ENCODE measurements around the gene SMIM29. TPM values are rescaled to one million over a fixed set of nuclear protein-coding genes. Genes with fewer than 3 reads are reported as not detected.

SMIM29 gene
- total RNA-seq, 1 donor from 2014 or later, result 13.5 TPM

DNA sequence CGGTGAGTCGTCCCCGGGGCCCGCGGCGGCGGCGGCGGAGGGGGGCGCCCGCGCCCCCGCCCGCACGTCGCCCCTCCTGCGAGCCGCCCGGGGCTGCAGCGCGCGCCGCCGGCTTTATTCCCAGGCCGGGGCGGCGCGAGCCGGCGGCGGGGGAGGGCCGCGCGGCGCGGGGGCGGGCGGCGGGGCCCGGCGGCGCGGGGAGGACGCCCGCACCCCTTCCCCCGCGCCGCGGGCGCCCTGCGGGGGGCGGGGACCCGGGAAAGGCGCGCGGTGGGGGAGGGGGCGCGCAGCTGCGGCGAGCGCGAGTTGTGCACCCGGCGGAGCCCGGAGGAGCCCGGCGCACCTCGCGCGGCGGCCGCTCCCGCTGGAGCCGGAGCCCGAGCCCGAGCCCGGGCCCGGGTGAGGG is 11.5 kb downstream of the SMIM29 start:
- TF ChIP-seq, protein P1, sequence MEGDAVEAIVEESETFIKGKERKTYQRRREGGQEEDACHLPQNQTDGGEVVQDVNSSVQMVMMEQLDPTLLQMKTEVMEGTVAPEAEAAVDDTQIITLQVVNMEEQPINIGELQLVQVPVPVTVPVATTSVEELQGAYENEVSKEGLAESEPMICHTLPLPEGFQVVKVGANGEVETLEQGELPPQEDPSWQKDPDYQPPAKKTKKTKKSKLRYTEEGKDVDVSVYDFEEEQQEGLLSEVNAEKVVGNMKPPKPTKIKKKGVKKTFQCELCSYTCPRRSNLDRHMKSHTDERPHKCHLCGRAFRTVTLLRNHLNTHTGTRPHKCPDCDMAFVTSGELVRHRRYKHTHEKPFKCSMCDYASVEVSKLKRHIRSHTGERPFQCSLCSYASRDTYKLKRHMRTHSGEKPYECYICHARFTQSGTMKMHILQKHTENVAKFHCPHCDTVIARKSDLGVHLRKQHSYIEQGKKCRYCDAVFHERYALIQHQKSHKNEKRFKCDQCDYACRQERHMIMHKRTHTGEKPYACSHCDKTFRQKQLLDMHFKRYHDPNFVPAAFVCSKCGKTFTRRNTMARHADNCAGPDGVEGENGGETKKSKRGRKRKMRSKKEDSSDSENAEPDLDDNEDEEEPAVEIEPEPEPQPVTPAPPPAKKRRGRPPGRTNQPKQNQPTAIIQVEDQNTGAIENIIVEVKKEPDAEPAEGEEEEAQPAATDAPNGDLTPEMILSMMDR (conservative IDR thresholded peaks at IDR 0.05), result no peak
- Mint-ChIP-seq H3K36me3 (ENCODE audit: low read depth) (peaks cover 6% of the 10 kb centered on the region), H3K4me1 (peaks cover 56% of the 10 kb centered on the region), H3K4me3 (no peak overlapping the region), H3K27me3 (ENCODE audit: low read depth) (peaks cover 6% of the 10 kb centered on the region), H3K27ac (ENCODE audit: unreplicated experiment) (no peak overlapping the region), H3K9me3 (no peaks in the 10 kb centered on the region)
- DNase-seq (ENCODE audit: low read depth, low spot score), result no peak

DNA sequence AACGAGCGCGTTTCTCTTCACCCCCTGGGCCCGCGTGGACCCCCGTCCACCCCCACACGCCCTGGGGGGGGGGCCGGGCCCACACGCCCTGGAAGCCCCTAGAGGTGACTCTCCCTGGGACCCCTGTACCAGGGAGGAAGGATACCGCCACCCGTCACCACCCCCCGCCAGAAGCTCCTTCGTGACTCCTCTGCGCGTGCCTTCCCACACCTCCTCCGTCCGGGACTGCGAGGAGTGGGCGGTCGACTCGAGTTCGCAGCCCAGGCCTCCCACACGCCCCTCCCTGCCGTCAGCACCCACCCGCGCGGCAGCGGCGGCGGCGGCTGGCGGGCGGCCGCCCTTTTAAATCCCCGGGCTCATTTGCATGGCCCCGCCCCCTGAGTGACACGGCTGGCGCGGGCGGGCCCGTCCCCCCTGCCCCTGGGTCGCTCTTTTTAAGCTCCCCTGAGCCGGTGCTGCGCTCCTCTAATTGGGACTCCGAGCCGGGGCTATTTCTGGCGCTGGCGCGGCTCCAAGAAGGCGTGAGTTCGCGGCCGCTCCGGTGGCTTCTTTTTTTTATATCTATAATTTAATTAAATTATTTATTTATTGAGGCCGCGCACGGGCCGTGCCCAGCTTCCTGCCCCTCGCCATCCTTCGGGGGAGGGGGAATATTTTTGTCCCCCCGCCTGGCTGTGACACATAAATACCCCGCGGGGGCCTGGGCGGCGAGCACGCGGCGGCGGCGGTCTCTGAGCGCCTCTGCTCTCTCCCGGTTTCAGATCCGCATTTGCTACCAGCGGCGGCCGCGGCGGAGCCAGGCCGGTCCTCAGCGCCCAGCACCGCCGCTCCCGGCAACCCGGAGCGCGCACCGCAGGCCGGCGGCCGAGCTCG is 12.1 kb downstream of the SMIM29 start, which contains the start of gene HMGA1:
HMGA1 (plus strand) TSS at position 431 of the 873 bp plus-strand sequence. CDS start 3,908 bp downstream, outside the sequence.
- Mint-ChIP-seq H3K36me3 (ENCODE audit: low read depth) (peaks cover 6% of the 10 kb centered on the region), H3K27ac (ENCODE audit: unreplicated experiment) (peak within 1 kb of the TSS; percentile 96), H3K27me3 (ENCODE audit: low read depth) (peaks cover 6% of the 10 kb centered on the region), H3K4me3 (peak within 1 kb of the TSS; percentile 93), H3K9me3 (no peaks in the 10 kb centered on the region), H3K4me1 (peaks cover 50% of the 10 kb centered on the region)
- TF ChIP-seq, protein P1 (conservative IDR thresholded peaks at IDR 0.05), result no peak
- peak; percentile 79 for DNase-seq (ENCODE audit: low read depth, low spot score)

DNA sequence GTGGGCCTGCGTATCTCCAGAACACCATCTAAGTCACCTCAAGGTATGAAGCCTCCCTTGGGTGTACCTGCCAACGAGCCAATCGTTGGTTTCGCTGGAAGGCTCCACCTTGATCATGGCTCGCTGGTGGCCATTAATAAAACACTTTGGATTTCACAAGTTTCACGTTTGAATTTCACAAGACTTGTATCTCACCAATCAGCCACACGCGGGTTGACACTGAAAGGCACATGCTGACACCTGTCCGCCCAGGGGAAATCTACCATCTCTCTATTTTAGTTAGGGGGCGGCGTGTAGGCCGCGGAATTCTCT is 12.7 kb downstream of the SMIM29 start:
- TF ChIP-seq, protein P1 (conservative IDR thresholded peaks at IDR 0.05), result peak; percentile 1
- Mint-ChIP-seq H3K36me3 (ENCODE audit: low read depth) (peaks cover 6% of the 10 kb centered on the region), H3K4me1 (peaks cover 44% of the 10 kb centered on the region), H3K4me3 (peak overlapping the region; percentile 93), H3K27me3 (ENCODE audit: low read depth) (peaks cover 6% of the 10 kb centered on the region), H3K9me3 (no peaks in the 10 kb centered on the region), H3K27ac (ENCODE audit: unreplicated experiment) (peak overlapping the region; percentile 96)
- DNase-seq (ENCODE audit: low read depth, low spot score), result peak; percentile 31

DNA sequence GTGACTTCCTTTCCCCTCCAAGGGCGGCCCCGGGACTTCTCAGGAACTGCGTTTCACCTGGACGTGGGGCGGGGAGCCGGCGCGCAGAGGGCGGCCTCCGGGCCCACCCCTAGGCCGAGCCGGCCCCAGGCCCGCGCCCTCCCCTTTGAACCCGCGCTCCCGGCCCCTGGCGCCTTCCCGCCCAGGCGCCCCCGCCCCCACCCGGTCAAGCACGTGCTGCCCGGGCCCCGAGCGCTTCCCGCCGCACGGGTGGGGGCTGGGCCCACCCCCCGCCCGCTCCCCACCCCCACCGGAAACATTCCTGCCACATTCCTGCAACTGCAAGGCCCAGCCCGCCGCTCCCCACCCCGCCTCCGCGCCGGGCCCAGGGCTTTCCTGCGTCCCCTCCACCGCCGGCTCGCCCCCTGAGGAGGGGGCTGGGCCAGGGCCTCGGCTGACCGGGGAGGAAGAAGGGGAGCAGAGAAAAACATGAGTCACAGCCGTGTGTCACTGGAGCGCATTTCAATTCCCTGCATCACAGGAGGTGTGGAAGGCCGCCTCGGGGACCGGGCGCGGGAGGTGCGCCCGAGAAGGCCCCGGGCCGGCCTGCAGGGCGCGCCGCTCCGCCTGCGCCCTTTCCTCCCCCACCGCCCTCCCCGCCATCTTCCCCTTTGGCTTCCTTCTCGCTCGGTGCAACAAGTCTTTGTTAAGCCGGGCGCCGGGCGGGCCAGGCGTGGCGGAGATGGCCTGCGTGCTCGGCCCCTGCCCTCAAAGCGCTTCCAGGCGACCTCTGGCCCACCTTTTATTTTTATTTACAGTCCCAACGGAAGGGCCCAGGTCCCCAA is 13.3 kb downstream of the SMIM29 start:
- Mint-ChIP-seq H3K27ac (ENCODE audit: unreplicated experiment) (peak overlapping the region; percentile 96), H3K36me3 (ENCODE audit: low read depth) (peaks cover 4% of the 10 kb centered on the region), H3K9me3 (no peaks in the 10 kb centered on the region), H3K4me1 (peaks cover 41% of the 10 kb centered on the region), H3K27me3 (ENCODE audit: low read depth) (peaks cover 6% of the 10 kb centered on the region), H3K4me3 (peak overlapping the region; percentile 93)
- TF ChIP-seq, protein P1 (conservative IDR thresholded peaks at IDR 0.05), result peak; percentile 2
- peak; percentile 73 for DNase-seq (ENCODE audit: low read depth, low spot score)

DNA sequence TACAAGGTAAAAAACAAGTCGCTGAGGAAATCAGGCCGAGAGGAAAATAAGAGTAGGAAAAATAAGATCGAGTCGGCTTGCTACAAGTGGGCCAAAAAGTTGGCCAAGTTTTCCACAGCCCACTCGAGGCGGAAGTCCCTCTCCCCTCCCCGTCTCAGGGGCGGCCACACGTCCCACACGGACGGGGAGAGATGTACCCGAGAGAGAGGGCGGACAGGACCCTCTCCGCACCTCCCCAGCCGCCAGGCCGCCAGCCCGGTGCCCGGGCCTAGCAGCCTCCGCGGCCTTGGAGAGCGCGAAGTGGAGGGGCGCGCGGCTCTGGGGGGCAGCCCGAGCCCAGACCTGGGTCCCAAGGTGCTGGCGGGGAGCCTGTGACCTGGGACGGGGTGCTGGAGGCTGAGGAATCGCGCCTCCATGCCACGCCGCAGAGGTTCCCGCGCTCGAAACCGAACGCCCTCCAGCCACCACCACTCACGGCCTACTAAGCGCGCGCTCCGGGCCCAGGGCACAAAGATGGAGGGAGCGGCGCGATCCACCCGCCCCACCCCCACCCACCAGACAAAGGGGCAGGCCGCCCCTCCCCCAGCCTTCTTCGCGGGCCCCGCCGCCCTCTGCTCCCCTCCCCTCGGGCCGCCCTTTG is 14.0 kb downstream of the SMIM29 start:
- Mint-ChIP-seq H3K27ac (ENCODE audit: unreplicated experiment) (peak overlapping the region; percentile 10), H3K27me3 (ENCODE audit: low read depth) (peaks cover 6% of the 10 kb centered on the region), H3K4me3 (peak overlapping the region; percentile 72), H3K4me1 (peaks cover 39% of the 10 kb centered on the region), H3K9me3 (no peaks in the 10 kb centered on the region), H3K36me3 (ENCODE audit: low read depth) (peaks cover 4% of the 10 kb centered on the region)
- TF ChIP-seq, protein P1 (conservative IDR thresholded peaks at IDR 0.05), result no peak
- DNase-seq (ENCODE audit: low read depth, low spot score), result no peak
